GM19099 (cell line): ENCODE measurements around the gene TRIM63.

ENCODE experiments used
- POLR2A ChIP-seq: IDR thresholded peaks from 3 replicates; pipeline ENCODE4 v1.6.1; 2011; ENCODE audit warnings: low read depth; ENCODE audit not compliant: insufficient read length; ENCODE audit errors: extremely low read depth

TRIM63 gene

GRCh38 chr1:26094076-26094669, 26.7 kb upstream of the TRIM63 start:
- no peak for TF ChIP-seq POLR2A

DNA sequence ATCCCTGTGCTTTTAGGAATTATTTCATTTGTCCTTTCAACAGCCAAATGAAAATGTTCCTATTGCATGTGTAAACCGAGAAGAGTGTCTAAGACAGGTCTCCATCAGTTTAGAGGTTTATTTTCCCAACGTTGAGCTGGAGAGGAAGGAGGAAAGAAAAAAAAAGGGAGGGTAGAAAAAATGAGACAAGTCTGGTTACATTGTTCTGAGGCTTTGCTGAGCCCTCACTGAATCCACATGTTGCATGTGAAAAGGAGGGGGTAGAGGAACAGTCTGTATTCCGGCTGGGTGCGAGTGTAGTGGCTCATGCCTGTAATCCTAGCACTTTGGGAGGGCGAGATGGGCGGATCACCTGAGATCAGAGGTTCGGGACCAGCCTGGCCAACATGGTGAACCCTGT, 25.0 kb upstream of the TRIM63 start:
- no peak for TF ChIP-seq POLR2A

- TF ChIP-seq POLR2A: no peak
These were observed 23.5 kb upstream of the TRIM63 start for GRCh38 chr1:26090893-26091292.

DNA sequence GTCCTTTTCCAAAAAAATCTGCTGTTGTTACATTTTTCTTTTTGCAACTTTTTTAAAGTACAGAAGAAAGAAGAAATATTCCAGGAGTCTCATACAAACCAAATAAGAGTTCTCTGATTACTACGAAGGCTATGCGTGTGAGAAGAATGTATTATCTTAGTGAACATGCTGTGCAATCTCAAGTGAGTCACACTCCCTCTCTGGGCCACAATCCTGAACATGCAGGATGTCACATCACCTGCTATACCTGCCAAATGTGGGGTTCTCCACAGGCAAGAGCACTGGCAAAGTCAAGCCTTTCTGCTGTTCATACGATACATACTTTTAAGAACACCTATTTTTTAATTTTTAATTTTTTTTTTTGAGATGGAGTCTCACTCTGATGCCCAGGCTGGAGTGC, 21.7 kb upstream of the TRIM63 start:
- no peak for TF ChIP-seq POLR2A

GRCh38 chr1:26084844-26085243, 17.4 kb upstream of the TRIM63 start:
- TF ChIP-seq POLR2A: no peak

DNA sequence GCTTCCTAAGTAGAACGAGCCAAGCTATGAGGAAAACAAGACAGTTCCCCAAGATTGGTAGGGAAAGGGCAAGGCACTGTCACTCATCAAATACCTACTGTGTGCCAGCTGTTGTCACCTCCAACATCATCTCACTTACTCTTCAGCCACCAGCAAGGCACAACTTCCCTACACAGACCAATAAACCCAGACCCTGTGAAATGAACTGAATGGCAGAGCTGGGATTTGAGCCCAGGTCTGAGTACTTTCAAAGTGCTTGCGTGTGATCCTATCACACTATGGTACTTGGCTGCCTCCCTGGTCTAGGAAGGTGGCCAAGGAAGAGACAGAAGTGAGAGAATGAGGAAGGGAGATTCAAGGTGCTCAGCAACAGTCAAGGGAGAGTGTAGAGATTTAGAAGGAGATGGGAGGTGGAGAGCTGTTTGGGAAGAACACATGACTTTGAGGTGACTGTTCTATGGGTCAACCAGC, 16.7 kb upstream of the TRIM63 start:
- no peak for TF ChIP-seq POLR2A

DNA sequence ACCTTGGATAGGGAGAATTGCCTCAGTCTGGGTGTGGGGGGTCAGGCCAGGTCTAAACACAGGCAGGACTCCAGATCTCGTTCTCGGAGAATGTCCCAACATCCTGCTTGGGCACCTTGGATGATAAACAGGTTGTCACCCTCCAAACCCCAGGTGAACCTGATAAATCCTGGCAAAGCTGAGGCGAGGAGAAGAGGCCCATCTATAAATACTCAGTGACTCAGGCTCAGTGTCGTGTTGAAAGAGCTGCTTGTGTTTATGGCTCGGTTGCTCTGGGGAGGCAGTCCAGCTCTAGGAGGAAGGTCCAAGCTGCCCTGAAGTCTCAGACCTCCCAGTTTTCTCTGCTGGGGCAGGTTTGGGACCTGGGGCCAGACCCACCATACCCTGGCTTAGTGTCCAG, 15.8 kb upstream of the TRIM63 start:
- no peak for TF ChIP-seq POLR2A

- no peak for TF ChIP-seq POLR2A
These were observed 14.6 kb upstream of the TRIM63 start for GRCh38 chr1:26082020-26082350.

DNA sequence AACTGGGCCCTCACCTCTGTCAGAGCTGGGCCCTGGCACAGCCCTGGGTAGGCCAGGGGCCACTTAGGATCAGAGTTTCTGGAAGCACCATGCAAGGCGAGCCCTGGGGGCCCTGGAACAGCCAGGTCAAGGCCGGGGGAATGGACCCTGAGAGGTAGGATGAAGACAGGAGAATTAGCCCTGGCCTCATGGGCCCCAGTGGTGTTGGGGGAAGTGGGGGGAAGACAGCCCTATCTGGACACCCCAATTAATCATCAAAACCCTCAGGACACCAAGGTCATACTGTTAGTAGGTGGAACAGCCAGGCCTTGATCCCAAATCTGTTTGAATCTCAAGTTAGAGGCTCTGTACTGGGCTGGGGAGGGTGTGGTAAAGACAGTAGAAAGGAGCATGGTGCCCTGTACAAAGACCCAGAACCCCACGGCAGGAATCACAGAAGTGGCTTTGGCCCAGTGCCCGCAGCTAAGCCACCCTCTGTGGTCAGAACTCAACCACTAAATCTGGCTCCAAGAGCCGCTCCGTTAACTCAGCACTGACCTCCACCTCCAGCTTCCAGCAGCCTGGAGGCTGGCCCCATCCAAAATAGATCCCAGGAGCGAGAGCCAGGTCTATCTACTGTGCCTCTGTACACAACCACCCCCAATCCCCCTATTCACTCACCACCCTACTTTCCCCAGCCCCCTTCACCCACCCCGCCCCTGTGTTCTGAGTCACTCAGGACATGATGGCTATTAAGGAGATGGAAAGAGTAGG, 14.0 kb upstream of the TRIM63 start:
- no peak for TF ChIP-seq POLR2A

DNA sequence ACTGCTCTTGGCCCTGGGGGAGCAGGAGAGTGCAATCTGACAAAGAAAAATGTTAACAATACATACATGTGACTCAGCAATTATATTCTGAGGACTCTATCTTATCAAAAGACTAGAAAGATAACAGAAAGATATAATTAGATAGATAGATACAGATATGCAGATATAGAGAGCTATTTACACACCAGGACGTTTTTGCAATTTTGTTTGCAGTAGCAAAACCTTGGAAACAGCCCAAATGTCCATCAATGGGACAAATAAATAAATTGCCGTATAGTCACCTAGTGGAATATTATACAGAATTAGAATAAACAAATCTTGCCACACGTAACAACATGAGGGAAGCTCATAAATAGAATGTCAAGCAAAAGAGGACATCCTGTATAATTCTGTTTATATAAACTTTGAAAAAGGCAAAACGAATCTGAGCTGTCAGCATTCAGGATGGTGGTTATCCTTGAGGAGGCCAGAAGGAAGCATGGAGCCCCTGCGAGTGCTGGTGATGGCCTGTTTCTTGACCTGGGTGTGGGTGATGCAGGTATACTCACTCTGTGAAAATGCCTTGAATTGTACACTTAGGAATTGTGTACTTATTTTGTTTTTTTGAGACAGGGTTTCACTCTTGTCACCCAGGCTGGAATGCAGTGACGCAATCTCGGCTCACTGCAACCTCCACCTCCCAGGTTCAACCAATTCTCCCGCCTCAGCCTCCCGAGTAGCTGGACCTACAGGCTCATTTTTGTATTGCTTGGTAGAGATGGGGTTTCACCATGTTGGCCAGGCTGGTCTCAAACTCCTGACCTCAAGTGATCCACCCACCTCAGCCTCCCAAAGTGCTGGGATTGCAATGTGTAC, 12.8 kb upstream of the TRIM63 start:
- no peak for TF ChIP-seq POLR2A

GRCh38 chr1:26079178-26079563, 11.7 kb upstream of the TRIM63 start:
- TF ChIP-seq POLR2A: no peak

DNA sequence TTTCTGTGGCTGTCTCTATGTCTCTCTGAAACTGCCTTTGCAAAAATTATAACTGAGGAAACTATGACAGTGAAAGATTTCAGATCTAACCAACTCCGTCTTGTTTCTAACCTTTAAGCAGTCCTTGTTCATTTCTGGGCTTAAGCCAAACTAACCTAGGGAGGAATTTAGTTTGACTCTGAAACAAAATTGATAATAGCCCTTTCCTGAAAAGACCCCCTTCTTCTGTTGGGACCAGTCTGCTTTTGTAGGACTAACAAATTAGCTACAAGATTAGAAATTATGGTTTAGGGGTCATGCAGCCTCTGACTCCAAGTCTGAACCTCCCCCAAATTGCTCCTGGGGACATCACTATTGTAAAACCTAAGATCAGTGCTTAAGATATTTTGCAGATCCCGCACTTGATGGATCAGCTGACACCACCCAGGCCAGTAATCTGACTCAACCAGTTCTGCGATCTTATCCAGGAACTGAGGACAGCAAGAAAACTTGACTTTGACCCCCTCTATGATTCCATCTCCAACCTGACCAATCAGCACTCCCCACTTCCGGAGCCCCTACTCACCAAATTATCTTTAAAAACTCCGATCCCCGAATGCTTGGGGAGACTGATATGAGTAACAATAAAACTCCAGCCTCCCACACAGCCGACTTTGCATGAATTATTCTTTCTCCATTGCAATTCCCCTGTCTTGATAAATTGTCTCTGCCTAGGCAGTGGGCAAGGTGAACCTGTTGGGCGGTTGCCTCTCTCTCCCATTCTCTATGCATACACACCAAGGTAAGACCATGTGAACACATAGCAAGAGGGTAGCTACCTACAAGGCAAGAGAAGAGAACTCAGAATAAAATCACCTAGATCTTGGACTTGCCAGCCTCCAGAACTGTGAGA, 11.1 kb upstream of the TRIM63 start:
- no peak for TF ChIP-seq POLR2A

DNA sequence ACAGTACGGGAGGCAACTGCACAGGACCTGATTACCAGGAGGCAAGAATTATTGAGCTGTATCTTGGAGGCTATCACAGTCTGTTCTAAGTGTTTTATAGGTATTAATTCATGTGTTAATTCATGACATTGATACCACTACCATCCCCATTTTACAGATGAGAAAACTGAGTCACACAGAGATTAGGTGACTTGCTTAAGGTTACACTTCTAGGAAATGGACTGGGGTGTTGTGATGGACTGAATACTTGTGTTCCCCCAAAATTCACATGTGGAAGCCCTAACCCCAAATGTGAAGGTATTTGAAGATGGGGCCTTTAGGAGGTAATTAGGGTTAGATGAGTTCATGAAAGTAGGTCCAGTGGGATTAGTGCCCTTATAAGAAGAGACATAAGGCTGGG, 10.1 kb upstream of the TRIM63 start:
- no peak for TF ChIP-seq POLR2A

GRCh38 chr1:26075421-26076144, 8.2 kb upstream of the TRIM63 start:
- no peak for TF ChIP-seq POLR2A
